Activated naive CD4-positive, alpha-beta T cell treated with anti-CD3 and anti-CD28 coated beads, Interleukin-2, amount 50 U/mL, for 16 hours (primary cell): ENCODE measurements around the gene NR5A2.

Source experiments
- DNase-seq: peaks from one replicate; pipeline ENCODE4 v3.0.0-alpha.2; 2020

Gene NR5A2

GRCh38 chr1:200128944-200129879, 101.7 kb downstream of the NR5A2 start:
- DNase-seq: no peak

- no peak for DNase-seq
These were observed 103.0 kb downstream of the NR5A2 start for GRCh38 chr1:200130552-200130951.

- DNase-seq: no peak
These were observed 104.1 kb downstream of the NR5A2 start for GRCh38 chr1:200131551-200132125.

DNA sequence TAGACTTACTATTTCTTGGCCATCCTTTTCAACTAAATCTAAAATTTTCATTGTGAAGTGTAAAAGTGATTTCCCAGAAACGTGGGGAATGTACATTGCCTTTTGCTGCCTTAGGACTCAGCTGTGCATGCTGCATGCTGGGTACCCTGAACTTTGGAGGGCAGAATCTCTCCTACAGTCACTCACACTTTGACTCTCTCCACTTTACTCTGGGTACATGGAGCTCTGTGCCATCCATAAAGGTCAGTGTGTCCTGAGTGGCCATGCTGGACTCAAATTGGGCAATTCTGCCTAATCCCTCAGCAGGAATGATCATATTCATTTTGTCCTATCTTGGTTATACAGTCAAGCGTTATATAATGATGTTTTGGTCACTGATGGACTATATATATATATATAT, 105.6 kb downstream of the NR5A2 start:
- DNase-seq: no peak

DNA sequence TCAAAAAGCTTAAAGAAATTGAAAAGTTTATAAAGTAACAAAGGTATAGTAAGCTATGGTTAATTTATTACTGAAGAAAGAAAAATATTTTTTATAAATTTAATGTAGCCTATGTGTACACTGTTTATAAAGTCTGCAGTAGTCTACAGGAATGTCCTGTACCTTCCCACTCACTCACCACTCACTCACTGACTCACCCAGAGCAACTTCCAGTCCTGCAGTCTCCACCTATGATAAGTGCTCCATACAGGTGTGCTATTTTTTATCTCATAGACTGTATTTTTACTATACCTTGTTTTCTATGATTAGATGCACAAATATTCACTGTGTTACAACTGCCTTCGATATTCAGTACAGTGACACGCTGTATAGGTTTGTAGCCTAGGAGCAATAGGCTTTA, 106.6 kb downstream of the NR5A2 start:
- no peak for DNase-seq

- no peak for DNase-seq
These were observed 108.9 kb downstream of the NR5A2 start for GRCh38 chr1:200136384-200136783.

GRCh38 chr1:200139661-200140250, 112.2 kb downstream of the NR5A2 start:
- DNase-seq: no peak

DNA sequence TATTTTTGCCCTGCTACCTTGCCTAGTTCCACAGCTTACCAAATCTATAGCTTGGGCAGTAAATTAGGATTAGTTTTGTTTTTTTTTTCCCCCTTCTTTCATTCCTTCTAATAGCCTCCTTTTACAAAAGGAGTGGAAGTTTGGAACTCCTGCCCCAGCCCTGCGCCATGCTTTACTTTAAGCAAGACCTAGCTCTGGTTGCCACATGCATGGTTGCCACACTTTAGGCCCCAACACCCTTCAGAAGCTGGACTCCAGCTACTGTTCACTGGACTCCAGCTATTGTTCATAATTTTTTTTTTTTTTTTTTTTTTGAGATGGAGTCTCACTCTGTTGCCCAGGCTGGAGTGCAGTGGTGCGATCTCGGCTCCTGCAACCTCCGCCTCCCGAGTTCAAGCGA, 115.8 kb downstream of the NR5A2 start:
- DNase-seq: no peak

- no peak for DNase-seq
These were observed 118.6 kb downstream of the NR5A2 start for GRCh38 chr1:200146100-200146499.

DNA sequence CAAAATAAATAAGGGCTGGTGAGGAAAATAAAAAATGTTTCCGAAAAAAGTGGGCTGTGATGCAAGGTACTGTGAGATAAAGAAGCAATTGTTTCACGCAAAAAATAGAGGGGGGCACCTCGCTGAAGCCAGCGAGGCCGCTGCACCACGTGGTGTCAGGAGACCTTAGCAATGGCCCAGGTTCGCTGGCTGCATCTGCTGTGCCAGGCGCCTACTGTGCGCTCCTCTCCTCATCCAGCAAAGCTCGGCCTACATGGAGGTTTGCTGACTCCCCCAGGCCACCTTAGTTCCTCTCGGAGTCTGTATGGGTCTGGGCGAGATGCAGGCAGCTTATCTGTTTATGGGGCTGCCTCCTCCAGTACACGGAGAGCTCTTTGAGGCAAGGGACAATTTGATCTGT, 119.6 kb downstream of the NR5A2 start:
- DNase-seq: no peak

- DNase-seq: no peak
These were observed 120.2 kb downstream of the NR5A2 start for GRCh38 chr1:200147742-200148141.

GRCh38 chr1:200150006-200150405, 122.5 kb downstream of the NR5A2 start:
- no peak for DNase-seq

GRCh38 chr1:200150721-200151120, 123.2 kb downstream of the NR5A2 start:
- no peak for DNase-seq

DNA sequence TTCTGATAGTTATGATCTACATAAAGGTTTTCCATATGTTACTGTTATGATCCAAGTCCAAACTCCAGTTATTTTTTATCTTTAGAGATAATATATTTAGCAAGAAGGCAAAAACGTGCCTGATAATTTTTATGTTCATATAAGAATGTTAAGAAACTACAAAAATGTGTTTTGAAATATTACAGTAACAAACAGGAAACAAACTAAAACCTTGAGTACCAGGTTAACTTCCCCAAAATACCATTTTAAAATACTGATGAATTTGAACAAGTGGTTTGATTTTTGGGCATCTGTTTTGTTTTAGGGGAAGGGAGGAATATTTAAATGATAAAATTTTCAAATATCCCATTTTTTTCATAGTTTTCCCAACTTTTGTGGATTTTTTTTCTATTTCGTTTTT, 124.8 kb downstream of the NR5A2 start:
- no peak for DNase-seq

- DNase-seq: peak; percentile 45
These were observed 126.0 kb downstream of the NR5A2 start for GRCh38 chr1:200153277-200154055.

- peak; percentile 37 for DNase-seq
These were observed 126.7 kb downstream of the NR5A2 start for GRCh38 chr1:200154069-200154767.

GRCh38 chr1:200157715-200158114, 130.2 kb downstream of the NR5A2 start:
- DNase-seq: no peak

- DNase-seq: no peak
These were observed 134.3 kb downstream of the NR5A2 start for GRCh38 chr1:200161801-200162200.

GRCh38 chr1:200162258-200162657, 134.7 kb downstream of the NR5A2 start:
- DNase-seq: no peak

DNA sequence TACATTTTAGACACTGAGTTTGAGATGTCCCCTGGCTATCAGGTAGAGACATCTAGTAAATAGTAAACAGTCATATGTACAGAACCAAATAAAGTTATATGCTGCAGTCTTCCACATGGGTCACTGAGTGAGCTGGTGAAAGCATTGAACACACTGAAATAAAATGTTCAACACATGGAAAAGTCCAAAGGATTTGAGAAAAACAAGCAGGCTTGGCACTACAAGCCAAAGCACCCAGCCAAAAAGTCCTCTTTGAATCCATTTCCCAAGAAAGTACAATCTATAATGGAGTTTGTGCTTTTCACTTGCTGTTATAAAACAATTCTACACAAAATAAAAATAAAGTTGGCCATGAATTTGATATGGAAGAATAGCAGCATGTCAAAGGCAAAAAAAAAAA, 135.4 kb downstream of the NR5A2 start:
- no peak for DNase-seq

GRCh38 chr1:200163911-200164310, 136.4 kb downstream of the NR5A2 start:
- no peak for DNase-seq

DNA sequence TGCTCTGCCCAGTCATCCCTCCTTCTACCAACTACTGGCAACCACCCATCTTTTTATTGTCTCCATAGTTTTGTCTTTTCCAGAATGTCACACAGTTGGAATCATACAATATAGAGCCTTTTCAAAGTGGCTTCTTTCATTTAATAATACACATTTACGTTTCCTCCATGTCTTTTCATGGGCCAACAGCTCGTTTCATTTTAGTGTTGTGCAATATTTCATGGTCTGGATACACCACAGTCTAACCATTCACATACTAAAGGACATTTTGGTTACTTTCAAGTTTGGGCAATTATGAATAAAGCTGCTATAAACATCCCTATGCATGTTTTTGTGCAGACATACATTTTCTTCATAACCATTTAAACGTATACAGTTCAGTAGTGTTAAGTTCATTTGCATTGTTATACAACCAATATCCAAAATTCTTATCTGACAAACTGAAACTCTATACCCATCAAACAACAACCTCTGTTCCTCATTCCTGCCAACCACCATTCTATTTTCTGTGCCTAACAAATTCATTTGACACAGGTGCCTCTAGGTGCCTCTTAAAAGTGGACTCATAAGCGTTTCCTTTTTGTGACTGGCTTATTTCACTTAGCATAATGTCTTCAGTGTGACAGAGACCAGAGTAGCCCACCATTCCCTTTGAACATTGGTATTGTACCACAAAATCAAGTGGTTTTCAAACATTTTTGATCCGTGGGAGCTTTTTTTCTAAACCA, 138.1 kb downstream of the NR5A2 start:
- DNase-seq: no peak
